Stomach (tissue), 9 donors: ENCODE measurements around the gene FPR1. TPM values are rescaled to one million over a fixed set of nuclear protein-coding genes. Genes with fewer than 3 reads are reported as not detected.

Source experiments
- DNase-seq, 2 donors: peaks; one replicate each; pipeline versions ENCODE4 v3.0.0 to v3.0.0-alpha.2; 2013 to 2019
- H3K27ac ChIP-seq, 5 donors: fragments of 200-600 bp in 4 of 5; sonication (generic) in 4 of 5; one replicate each; pipeline ENCODE4 v1.5.1; 2013 to 2019; ENCODE audit warnings: mild to moderate bottlenecking in 1 of 5, moderate library complexity in 1 of 5
- H3K27me3 ChIP-seq, 3 donors: fragments of 200-600 bp; sonication (generic); one replicate each; pipeline ENCODE4 v1.5.1; 2017 to 2019; ENCODE audit warnings: mixed run types in 1 of 3
- H3K36me3 ChIP-seq, 4 donors: fragments of 200-600 bp; sonication (generic); 1 replicate in 3 of 4; 2 replicates in 1 of 4; pipeline ENCODE4 v1.5.1; 2016 to 2019
- H3K4me1 ChIP-seq, 4 donors: fragments of 200-600 bp; sonication (generic); one replicate each; pipeline ENCODE4 v1.5.1; 2016 to 2019
- H3K4me3 ChIP-seq, 4 donors: fragments of 200-600 bp; sonication (generic) in 3 of 4; one replicate each; pipeline ENCODE4 v1.5.1; 2016 to 2019; ENCODE audit warnings: mild to moderate bottlenecking in 1 of 4
- H3K9me3 ChIP-seq, 4 donors: fragments of 200-600 bp; sonication (generic); one replicate each; pipeline ENCODE4 v1.5.1; 2016 to 2019
- EP300 ChIP-seq: sonication (generic); formaldehyde crosslinking; IDR thresholded peaks from one replicate; pipeline ENCODE4 v1.6.1; 2017; ENCODE audit warnings: antibody characterized with exemption
- POLR2A ChIP-seq, 4 donors: fragments of 450-650 bp; IDR thresholded peaks; one replicate each; pipeline ENCODE4 v1.6.1; 2016; ENCODE audit warnings: antibody characterized with exemption in 4 of 4, control low read depth in 2 of 4, mild to moderate bottlenecking in 1 of 4, moderate library complexity in 1 of 4
- POLR2AphosphoS5 ChIP-seq, 3 donors: sonication (generic); formaldehyde crosslinking; IDR thresholded peaks; one replicate each; pipeline ENCODE4 v1.6.1; 2016; ENCODE audit warnings: antibody characterized with exemption in 3 of 3
- WGBS, 5 donors: extraction: QIAGEN DNeasy Blood & Tissue Kit in 3 of 5; methylation state at CpG; one replicate each; pipeline versions ENCODE4 v1.1.5 to v1.1.7; 2013 to 2018; 5-methylcytosine and 5-hydroxymethylcytosine counted together
- intact Hi-C: fragments of 100-400 bp; cut with DNase I; formaldehyde crosslinking; loops from one replicate; pipeline ENCODE4 v1.15.1; 2023; ENCODE audit warnings: low total_unique reads
- polyA plus RNA-seq, 3 donors: library from polyadenylated mRNA; stranded (reverse); fragments of 200-250 nt; gene quantifications; one replicate each; pipeline ENCODE4 v1.2.3, GENCODE V29; 2013
- total RNA-seq, 5 donors: library from RNA; depleted of rRNA; stranded (reverse); fragments of >200 nt; gene quantifications; one replicate each; pipeline versions ENCODE4 v1.1.0 to v1.2.3, GENCODE V29; 2014 to 2016
- TF ChIP-seq, protein P1 (sequence below), 7 experiments: fragments of 450-650 bp in 4 of 7; fragments of 200-600 bp in 3 of 7; sonication (generic) in 3 of 7; IDR thresholded peaks; one replicate each; pipeline ENCODE4 v1.5.1; 2016 to 2019; ENCODE audit warnings: antibody characterized with exemption in 7 of 7, control low read depth in 2 of 7, mild to moderate bottlenecking in 1 of 7
- donor health status: healthy with polysubstance abuse.
- donor health status: Bipolar disorder and iron deficiency.
- donor health status: healthy.

FPR1 gene
- total and polyA plus RNA-seq, 8 donors = 1.7 to 10.5 (median 7.5) TPM; not detected in 1

DNA sequence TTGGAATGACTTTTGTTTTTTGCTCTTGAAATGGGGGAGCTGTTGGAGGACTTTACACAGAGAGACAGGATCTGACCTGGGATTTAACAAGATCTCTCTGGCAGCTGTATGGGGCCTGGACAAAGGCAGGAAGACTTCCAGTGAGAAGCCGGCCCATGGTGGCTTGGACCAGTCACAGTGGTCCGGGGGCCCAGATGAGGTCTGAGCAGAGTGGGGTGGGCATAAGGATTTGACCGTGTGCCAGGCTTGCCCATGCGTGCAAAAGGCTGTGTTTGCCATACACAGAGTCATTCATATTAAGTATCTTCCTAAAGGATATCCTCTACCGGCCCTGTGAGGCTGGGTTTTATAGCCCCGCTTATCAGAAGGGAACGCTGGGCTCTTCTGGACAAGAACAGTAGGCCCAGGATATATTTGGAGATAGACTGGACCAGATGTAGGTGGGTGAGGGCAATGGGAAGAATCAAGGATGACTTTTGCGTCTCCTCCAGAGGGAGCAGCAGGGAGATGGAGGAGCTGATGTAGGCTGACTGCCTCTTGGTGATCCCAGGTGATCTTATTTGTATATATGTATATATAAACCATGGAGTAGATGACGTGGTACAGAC, 54.4 kb downstream of the FPR1 start:
- Histone ChIP-seq H3K4me1 (peaks cover 13 to 28% (median 21%) of the 10 kb centered on the region in 4 donors), H3K9me3 (no peaks in the 10 kb centered on the region), H3K27me3 (no peaks in the 10 kb centered on the region), H3K36me3 (peaks cover 17 to 77% (median 70%) of the 10 kb centered on the region in 4 donors), H3K27ac (no peak overlapping the region), H3K4me3 (no peak overlapping the region)
- intact Hi-C loops = no loop called here
- TF ChIP-seq EP300 (no peak), POLR2AphosphoS5 (IDR thresholded peaks at IDR 0.05) (no peak), POLR2A (IDR thresholded peaks at IDR 0.05) (no peak)
- TF ChIP-seq, protein P1, sequence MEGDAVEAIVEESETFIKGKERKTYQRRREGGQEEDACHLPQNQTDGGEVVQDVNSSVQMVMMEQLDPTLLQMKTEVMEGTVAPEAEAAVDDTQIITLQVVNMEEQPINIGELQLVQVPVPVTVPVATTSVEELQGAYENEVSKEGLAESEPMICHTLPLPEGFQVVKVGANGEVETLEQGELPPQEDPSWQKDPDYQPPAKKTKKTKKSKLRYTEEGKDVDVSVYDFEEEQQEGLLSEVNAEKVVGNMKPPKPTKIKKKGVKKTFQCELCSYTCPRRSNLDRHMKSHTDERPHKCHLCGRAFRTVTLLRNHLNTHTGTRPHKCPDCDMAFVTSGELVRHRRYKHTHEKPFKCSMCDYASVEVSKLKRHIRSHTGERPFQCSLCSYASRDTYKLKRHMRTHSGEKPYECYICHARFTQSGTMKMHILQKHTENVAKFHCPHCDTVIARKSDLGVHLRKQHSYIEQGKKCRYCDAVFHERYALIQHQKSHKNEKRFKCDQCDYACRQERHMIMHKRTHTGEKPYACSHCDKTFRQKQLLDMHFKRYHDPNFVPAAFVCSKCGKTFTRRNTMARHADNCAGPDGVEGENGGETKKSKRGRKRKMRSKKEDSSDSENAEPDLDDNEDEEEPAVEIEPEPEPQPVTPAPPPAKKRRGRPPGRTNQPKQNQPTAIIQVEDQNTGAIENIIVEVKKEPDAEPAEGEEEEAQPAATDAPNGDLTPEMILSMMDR (IDR thresholded peaks at IDR 0.05) = no peak
- DNase-seq = peak in 1 of 2 donors; percentile 22
- WGBS, 5 donors = 77 to 91% (median 85%) methylated on average over 9 of the region's 9 CpGs

DNA sequence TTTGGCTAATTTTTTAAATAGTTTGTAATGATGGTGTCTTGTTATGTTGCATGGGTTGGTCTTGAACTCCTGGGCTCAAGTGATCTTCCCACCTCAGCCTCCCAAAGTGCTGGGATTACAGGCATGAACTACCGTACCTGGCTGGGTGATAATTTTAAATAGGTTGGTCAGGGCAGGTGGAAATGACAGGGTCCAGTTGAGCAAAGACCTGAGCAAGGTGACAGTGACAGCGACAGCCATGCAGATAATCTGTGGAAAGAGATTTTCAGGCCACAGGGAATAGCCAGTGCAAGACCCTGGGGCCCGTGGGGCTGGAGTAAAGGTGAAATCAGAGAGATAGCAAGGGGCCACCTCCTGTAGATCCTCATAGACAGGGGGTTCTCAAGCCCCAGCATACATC, 55.1 kb downstream of the FPR1 start:
- Histone ChIP-seq H3K27me3 (no peaks in the 10 kb centered on the region), H3K4me1 (peaks cover 14 to 28% (median 22%) of the 10 kb centered on the region in 4 donors), H3K27ac (no peak overlapping the region), H3K36me3 (peaks cover 17 to 75% (median 70%) of the 10 kb centered on the region in 4 donors), H3K9me3 (no peaks in the 10 kb centered on the region), H3K4me3 (no peak overlapping the region)
- TF ChIP-seq POLR2AphosphoS5 (IDR thresholded peaks at IDR 0.05) = no peak
- TF ChIP-seq EP300 = no peak
- TF ChIP-seq POLR2A (IDR thresholded peaks at IDR 0.05) = no peak
- TF ChIP-seq, protein P1 (IDR thresholded peaks at IDR 0.05) = no peak
- peak in 1 of 2 donors; percentile 8 for DNase-seq
- WGBS, 5 donors = 81 to 92% (median 89%) methylated on average over 3 of the region's 3 CpGs
- intact Hi-C loops = no loop called here

Other genes starting within 250 kb of the FPR1 start
- gene SIGLEC6, start 220.2 kb downstream of the FPR1 start, total RNA-seq = 1 to 10 TPM in 1 of 5 donors, not detected in 4; 7.1 TPM
- gene SIGLEC6, start 220.2 kb downstream of the FPR1 start, polyA plus RNA-seq = 1 to 10 TPM in 1 of 3 donors, under 1 TPM in 1, not detected in 1; 0.50 to 2.4 TPM
- 10 to 100 TPM in 1 of 5 donors, 1 to 10 TPM in 4; 3.8 to 12.9 (median 5.0) TPM for gene ZNF175, start 180.6 kb downstream of the FPR1 start, total RNA-seq
- 1 to 10 TPM; 1.2 to 3.1 (median 1.7) TPM for gene ZNF175, start 180.6 kb downstream of the FPR1 start, polyA plus RNA-seq
- gene SIGLEC5, start 121.5 kb downstream of the FPR1 start, total RNA-seq = 1 to 10 TPM in 1 of 5 donors, under 1 TPM in 1, not detected in 3; 0.58 to 1.8 TPM
- 1 to 10 TPM in 1 of 3 donors, not detected in 2; 1.2 TPM for gene SIGLEC5, start 121.5 kb downstream of the FPR1 start, polyA plus RNA-seq
- gene SIGLEC14, start 105.1 kb downstream of the FPR1 start, total RNA-seq = 1 to 10 TPM in 3 of 5 donors, not detected in 2; 2.0 to 5.4 (median 2.8) TPM
- 1 to 10 TPM in 1 of 3 donors, under 1 TPM in 1, not detected in 1; 0.55 to 1.8 TPM for gene SIGLEC14, start 105.1 kb downstream of the FPR1 start, polyA plus RNA-seq
- gene SPACA6, start 58.5 kb downstream of the FPR1 start, total RNA-seq = 100 to 1,000 TPM in 1 of 5 donors, 1 to 10 TPM in 4; 1.2 to 151 (median 3.9) TPM
- 10 to 100 TPM; 11.2 to 26.7 (median 19.8) TPM for gene SPACA6, start 58.5 kb downstream of the FPR1 start, polyA plus RNA-seq
- 1 to 10 TPM in 1 of 5 donors, not detected in 4; 7.2 TPM for gene HAS1, start 27.9 kb downstream of the FPR1 start, total RNA-seq
- under 1 TPM in 2 of 3 donors, not detected in 1; 0.05 to 0.25 TPM for gene HAS1, start 27.9 kb downstream of the FPR1 start, polyA plus RNA-seq
- gene FPR2, start 9.3 kb upstream of the FPR1 start, total RNA-seq = 1 to 10 TPM in 2 of 5 donors, under 1 TPM in 1, not detected in 2; 0.58 to 1.7 (median 1.3) TPM
- gene FPR2, start 9.3 kb upstream of the FPR1 start, polyA plus RNA-seq = 1 to 10 TPM in 2 of 3 donors, under 1 TPM in 1; 0.48 to 2.9 (median 1.4) TPM
- gene FPR3, start 43.3 kb upstream of the FPR1 start, total RNA-seq = 1 to 10 TPM in 3 of 5 donors, not detected in 2; 1.6 to 7.0 (median 3.1) TPM
- gene FPR3, start 43.3 kb upstream of the FPR1 start, polyA plus RNA-seq = 1 to 10 TPM in 2 of 3 donors, under 1 TPM in 1; 0.58 to 2.7 (median 2.3) TPM
- 10 to 100 TPM in 3 of 5 donors, 1 to 10 TPM in 2; 5.5 to 25.2 (median 14.2) TPM for gene ZNF577, start 136.1 kb upstream of the FPR1 start, total RNA-seq
- 10 to 100 TPM in 2 of 3 donors, 1 to 10 TPM in 1; 6.0 to 21.5 (median 13.1) TPM for gene ZNF577, start 136.1 kb upstream of the FPR1 start, polyA plus RNA-seq
- 10 to 100 TPM in 1 of 5 donors, 1 to 10 TPM in 4; 1.2 to 23.3 (median 8.0) TPM for gene ZNF649, start 153.1 kb upstream of the FPR1 start, total RNA-seq
- 1 to 10 TPM; 2.9 to 7.5 (median 3.1) TPM for gene ZNF649, start 153.1 kb upstream of the FPR1 start, polyA plus RNA-seq
- 10 to 100 TPM in 1 of 5 donors, 1 to 10 TPM in 3, under 1 TPM in 1; 0.29 to 12.8 (median 3.2) TPM for gene ZNF613, start 175.6 kb upstream of the FPR1 start, total RNA-seq
- gene ZNF613, start 175.6 kb upstream of the FPR1 start, polyA plus RNA-seq = 1 to 10 TPM; 1.7 to 7.2 (median 2.2) TPM
- 100 to 1,000 TPM in 1 of 5 donors, 10 to 100 TPM in 2, 1 to 10 TPM in 1, under 1 TPM in 1; 0.58 to 149 (median 24.2) TPM for gene ZNF350, start 235.0 kb upstream of the FPR1 start, total RNA-seq
- gene ZNF350, start 235.0 kb upstream of the FPR1 start, polyA plus RNA-seq = 10 to 100 TPM in 1 of 3 donors, 1 to 10 TPM in 2; 4.1 to 10.2 (median 6.1) TPM